OCI-LY3 (cell line): ENCODE data around the gene GNA12.

Experiments used
- EZH2phosphoT487 ChIP-seq: fragments of 200-600 bp; shearing (Covaris generic); IDR thresholded peaks from 2 replicates; pipeline ENCODE4 v1.6.1; 2018; ENCODE audit warnings: antibody characterized with exemption, mixed run types, low read depth
- TF ChIP-seq, protein P1 (sequence below): fragments of 200-600, 300-600 bp; sonication (generic); IDR thresholded peaks from 2 replicates; pipeline ENCODE4 v1.5.1; 2014; ENCODE audit warnings: antibody characterized with exemption, low read length, low read depth

DNA sequence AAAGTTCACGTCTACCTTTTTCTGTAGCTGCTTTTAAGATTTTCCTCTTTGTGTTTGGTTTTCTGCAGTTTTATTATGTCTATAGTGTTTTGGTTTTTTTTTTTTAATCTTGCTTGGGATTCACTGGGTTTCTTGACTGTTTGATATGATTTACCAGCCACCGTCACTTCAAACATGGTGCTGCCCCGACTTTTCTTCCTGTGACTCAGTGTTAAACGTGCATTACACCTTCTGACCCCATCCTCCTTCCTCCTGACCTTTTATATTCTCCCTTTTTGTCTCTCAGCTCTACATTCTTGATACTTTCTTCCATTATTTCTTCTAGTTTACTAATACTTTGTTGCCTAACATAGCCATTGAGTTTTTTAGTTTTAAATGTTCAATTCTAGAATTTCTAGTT is 61.5 kb downstream of the GNA12 start:
- TF ChIP-seq, protein P1, sequence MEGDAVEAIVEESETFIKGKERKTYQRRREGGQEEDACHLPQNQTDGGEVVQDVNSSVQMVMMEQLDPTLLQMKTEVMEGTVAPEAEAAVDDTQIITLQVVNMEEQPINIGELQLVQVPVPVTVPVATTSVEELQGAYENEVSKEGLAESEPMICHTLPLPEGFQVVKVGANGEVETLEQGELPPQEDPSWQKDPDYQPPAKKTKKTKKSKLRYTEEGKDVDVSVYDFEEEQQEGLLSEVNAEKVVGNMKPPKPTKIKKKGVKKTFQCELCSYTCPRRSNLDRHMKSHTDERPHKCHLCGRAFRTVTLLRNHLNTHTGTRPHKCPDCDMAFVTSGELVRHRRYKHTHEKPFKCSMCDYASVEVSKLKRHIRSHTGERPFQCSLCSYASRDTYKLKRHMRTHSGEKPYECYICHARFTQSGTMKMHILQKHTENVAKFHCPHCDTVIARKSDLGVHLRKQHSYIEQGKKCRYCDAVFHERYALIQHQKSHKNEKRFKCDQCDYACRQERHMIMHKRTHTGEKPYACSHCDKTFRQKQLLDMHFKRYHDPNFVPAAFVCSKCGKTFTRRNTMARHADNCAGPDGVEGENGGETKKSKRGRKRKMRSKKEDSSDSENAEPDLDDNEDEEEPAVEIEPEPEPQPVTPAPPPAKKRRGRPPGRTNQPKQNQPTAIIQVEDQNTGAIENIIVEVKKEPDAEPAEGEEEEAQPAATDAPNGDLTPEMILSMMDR = no peak
- TF ChIP-seq EZH2phosphoT487 = no peak
